GM21717 (cell line): Measurements from ENCODE around the gene TMEM236.

Experiments used
- ATAC-seq: cut with Tn5 transposase; IDR thresholded peaks from one replicate; pipeline ENCODE4 v1.9.1; 2021; ENCODE audit warnings: mild to moderate bottlenecking, moderate library complexity; ENCODE audit not compliant: unreplicated experiment

Gene TMEM236

DNA sequence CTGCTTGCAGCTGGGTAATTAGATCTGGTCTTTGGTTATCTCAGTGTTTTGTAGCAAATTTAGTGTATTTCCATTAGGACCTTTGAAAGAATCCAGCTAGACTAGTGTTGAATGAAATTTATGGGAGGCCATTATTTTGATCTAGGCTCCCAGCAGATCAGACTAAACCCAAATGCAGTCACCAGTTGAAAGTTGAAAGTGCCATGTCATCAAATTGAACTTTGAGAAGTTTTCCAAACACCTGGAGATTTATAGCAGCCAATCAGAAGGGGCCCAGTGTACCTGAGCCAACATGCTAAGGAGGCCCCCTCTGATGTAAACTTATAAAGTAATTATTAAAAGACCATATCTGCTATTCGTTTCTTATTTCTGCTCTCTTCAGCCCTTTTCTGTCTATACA is 11.3 kb upstream of the TMEM236 start:
- ATAC-seq: no peak

GRCh38 chr10:17742918-17743317 is 9.1 kb upstream of the TMEM236 start:
- ATAC-seq: no peak

GRCh38 chr10:17743437-17743836 is 8.6 kb upstream of the TMEM236 start:
- no peak for ATAC-seq

DNA sequence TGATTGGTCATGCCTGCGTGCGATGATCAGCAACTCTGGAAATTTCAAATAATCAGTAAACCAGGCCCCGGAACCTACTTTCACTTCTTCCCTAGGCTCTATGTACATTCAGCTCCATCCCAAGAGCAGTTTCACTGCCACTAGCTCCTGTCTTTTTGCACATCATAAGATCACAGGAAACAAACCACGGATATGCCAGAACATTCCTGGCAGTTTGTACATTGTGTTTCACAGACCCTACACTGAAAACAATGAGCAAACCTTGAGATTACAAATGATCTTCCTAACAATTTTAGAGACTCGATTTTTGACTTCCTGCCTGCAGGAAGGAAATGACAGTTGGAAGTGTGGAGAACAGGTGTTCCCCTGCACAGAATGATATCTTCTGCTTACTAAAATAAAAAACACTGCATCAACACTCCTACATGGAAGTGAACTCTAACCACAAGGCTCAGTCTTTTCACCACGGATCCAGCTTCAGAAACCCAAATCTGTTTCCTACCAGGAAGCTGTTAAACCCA is 7.6 kb upstream of the TMEM236 start:
- no peak for ATAC-seq

DNA sequence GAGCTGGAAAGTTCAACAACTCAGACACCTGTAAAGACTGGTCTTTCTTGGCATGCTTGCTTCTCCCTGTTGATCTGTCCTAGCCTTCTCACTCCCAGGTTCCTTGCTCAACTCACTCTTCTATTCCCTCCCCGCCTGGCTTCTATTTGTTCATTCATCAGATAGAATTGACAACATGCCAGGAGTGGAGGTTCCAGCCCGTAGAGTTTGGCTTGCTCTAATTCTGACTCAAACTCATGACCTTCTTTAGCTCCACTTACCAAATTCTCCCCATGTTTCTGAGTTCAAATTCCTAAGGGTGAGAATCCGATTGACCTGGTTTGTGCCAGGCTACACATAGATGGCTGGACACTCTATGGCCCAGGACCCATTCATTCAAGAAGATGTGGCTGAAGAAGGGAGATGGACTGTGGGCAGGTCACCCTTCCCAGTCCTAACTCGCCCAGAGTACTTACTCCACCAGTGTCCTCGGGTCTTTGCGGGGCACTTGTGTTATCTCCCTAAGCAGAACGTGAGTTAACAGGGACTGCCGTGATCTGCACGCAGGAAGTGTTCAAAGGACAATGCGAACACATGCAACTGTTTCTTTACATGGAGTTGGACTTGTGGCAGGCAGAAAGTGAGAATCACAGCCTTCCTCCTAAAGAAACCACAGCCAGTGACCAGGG is 4.0 kb upstream of the TMEM236 start:
- ATAC-seq: no peak

GRCh38 chr10:17749890-17750289 is 2.1 kb upstream of the TMEM236 start:
- no peak for ATAC-seq

DNA sequence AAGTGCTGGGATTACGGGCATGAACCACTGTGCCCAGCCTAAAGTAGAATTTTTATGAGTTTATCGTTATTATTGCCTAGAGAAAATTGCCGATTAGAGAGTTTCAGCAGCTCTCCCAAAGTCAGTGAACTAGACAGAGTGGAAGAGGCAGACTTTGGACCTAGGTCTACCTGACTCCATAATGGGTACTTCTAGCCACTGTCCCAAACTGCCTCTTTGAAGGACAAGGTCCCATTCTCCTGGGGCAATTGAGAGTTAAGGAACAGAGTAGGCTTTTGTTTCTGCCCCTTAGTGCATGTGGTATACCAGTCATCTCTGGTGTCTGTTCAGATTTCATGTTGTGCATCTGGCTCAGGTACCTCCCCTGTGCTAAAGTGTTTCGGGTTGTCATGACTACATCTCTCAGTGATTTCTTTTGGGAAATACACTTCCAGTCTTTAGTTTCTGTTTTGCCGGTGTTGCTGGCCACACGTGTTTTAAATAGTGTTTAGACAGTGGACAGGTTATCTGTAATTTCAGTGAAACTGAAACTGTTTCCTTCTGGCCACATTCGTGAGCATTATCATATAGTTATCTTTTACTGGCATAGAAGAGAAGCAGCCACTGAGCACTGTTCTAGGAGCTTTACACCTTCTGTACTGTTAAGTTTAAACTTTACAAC is 4.7 kb downstream of the TMEM236 start:
- ATAC-seq: peak; percentile 92

DNA sequence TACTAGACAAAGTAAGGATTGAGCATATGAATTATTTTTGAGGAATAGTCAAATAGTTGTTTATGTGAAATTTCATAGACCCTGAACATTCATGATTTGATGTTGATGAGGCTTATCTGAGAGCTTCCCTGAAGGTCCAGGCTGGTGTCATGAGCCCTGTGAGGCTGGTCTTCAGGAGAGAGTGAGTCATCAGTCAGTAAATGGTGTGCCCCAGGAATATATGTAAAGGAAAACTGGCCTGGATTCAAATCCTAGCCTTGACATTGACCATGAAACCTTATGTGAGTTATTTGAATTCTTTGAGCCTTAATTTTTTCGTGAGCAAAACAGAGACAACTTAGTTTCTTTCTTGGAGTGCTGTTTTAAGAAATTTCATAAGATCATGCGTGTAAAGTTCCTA is 6.2 kb downstream of the TMEM236 start:
- no peak for ATAC-seq

GRCh38 chr10:17758896-17759295 is 6.9 kb downstream of the TMEM236 start:
- ATAC-seq: no peak

GRCh38 chr10:17764142-17764541 is 12.1 kb downstream of the TMEM236 start:
- ATAC-seq: no peak

DNA sequence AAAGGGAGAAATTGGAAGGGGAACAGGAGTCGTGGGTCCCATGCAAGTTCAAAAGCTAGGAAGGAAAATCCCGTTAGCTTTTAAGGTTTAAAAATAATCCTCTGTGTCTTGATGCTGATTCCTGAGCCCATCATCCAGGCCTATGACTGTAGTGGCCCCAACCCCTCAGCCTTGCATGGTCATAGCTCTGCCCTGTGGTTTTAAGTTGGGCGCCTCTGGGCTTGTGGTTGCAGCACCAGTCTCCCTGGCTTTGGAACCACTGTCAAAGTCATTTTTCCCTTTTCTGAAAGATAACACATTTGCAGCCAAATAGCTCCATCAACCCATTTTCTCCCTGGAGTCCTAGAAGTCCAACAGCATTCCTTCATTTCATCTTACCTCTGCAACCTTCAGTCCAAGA is 13.6 kb downstream of the TMEM236 start:
- no peak for ATAC-seq

DNA sequence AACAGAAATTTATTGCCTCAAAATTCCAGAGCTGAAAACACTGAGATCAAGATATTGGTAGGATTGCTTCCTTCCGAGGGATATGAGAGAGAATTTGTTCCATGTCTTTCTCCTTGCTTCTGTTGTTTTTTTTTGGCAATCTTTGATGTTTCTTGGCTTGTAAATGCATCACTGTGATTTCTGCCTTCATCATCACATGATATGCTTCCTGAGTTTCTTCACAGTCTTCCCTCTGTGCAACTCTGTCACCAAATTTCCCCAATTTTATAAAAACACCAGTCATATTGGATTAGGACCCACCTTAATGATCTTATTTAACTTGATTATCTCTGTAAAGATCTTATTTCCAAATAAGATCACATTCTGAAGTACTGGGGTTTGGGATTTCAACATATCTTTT is 14.7 kb downstream of the TMEM236 start:
- ATAC-seq: no peak

GRCh38 chr10:17768496-17768895 is 16.5 kb downstream of the TMEM236 start:
- no peak for ATAC-seq

GRCh38 chr10:17768957-17769356 is 17.0 kb downstream of the TMEM236 start:
- ATAC-seq: no peak

GRCh38 chr10:17771017-17771416 is 19.0 kb downstream of the TMEM236 start:
- ATAC-seq: no peak

- ATAC-seq: no peak
Observed at GRCh38 chr10:17779784-17780183, 27.8 kb downstream of the TMEM236 start.

DNA sequence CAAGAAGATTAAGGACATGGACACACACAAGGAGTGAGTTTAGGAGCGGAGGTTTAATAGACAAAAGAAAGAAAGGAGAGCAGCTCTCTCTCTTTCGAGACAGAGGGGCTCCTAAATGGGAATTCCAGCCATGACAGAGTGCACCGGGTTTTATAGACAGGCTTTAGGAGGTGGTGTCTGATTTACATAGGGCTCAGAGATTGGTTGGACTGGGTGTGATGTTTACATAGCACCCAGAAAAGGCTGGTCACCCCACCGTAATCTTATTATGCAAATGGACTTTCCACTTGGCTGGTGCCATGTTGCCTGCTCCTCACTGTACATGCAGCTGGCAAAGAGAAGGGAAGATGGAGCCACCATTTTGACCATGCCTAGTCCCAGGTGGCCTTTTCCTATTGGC is 28.7 kb downstream of the TMEM236 start:
- ATAC-seq: no peak

DNA sequence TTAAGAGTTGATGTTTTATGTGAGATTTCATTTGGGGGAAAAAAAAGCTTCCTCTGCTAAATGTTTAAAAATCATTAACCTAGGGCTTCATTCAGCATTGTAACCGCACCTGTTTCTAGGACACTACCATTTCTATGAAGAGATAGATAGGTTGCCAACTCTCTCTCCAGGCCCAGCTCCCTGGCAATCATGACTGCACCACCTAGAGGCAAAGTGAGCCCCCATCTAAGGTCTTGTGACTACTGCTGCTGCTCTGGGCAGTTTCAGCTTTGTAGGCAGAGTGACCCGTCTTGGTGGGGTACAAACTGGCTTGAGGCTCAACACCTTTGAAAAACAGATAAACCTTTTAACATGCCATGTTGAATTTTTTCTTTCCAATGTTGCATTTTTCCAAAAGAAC is 29.9 kb downstream of the TMEM236 start:
- ATAC-seq: no peak

DNA sequence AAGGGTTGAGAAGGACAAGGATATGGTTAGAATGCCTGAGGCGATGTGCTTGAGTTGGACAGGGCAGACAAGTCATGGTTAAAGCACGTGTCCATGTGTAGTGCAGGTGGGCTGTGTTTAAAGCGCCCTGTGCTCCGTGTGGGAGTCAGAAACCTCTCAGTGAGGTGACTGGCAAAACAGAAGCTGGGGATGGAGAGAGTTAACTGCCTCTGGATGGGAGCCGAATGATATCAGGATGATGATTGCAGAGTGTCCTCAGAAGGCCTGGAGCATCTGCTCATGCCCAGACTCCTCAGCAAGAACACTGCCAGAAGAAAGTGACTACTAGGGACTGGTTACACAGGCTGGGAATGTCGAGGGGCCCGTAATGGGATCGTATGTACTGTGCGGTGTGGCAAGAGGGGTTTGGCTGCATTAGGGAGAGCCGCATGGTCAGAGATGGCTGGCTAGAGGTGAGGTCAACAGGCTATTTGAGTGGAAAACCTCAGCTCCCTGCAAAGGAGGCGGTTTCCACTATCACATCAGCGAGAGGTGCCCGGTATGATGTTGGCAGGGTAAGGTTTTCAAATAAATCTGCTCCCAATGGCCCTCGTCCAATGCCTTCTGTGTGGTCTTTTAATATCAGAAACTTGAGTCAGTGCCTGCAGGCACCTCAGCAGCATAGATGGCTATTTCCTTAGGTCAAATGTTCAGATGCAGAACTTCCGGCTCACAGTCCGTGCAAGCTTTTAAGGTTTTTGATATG is 31.1 kb downstream of the TMEM236 start:
- no peak for ATAC-seq

DNA sequence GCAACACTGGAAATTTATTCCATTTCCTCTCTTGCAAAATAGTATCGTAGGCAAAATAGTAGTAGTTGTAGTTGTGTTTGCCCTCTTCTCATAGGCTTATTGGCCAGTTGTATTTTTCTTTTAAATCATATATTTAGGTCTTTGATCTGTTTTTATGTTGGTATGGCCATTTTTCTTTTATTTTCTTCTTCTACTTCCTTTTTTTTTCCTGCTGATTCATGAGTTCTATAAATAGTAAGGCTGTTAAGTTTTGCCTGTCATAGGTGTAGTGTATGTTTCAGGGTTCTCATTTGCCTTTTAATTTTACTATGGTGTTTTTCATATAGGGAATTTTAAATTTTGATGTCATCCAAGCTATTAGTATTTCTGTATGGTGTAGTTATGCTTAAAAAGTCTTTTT is 31.8 kb downstream of the TMEM236 start:
- ATAC-seq: no peak

DNA sequence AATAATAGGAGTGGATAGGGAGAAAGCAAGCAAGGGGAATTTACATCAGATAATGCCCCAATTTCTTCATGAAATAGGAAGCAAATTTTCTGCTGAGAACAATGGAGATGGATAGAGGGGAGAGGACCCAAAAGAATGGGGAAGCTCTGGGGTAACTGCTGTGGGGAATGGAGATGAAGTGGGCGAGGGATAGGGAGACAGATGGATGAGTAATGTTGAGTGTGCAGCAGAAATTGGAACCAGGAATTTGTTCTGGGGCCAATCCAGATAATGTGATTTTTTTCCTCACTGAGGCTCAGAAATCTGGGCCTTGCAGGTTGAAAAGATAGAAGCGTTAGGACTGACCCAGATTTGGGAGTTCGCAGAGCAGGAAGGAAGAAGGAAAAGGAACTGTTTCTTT is 32.7 kb downstream of the TMEM236 start:
- ATAC-seq: no peak
